Fibroblast of pulmonary artery (primary cell): ENCODE results near the gene GNB5.

Experiments used
- DNase-seq: peaks from one replicate; pipeline ENCODE4 v3.0.0-alpha.2; 2010; ENCODE audit warnings: low read depth
- H3K4me3 ChIP-seq: replicated peaks from 2 replicates; pipeline ENCODE4 v1.5.1; 2011; ENCODE audit warnings: low read depth, mild to moderate bottlenecking, control low read depth, low read length, moderate library complexity
- CTCF ChIP-seq: IDR thresholded peaks from 2 replicates; pipeline ENCODE4 v1.5.1; 2011; ENCODE audit warnings: mild to moderate bottlenecking, control low read depth, low read length, inconsistent platforms; ENCODE audit errors: missing control alignments

The GNB5 gene

GRCh38 chr15:52161406-52161966 is 29.7 kb downstream of the GNB5 start:
- no peak overlapping the region for H3K4me3 ChIP-seq
- no peak for TF ChIP-seq CTCF
- DNase-seq: no peak

- no peak for TF ChIP-seq CTCF
- no peak for DNase-seq
- no peak overlapping the region for H3K4me3 ChIP-seq
These were observed 31.5 kb downstream of the GNB5 start for GRCh38 chr15:52159645-52160044.

GRCh38 chr15:52158084-52158765 is 33.0 kb downstream of the GNB5 start:
- no peak overlapping the region for H3K4me3 ChIP-seq
- no peak for TF ChIP-seq CTCF
- no peak for DNase-seq

GRCh38 chr15:52155878-52156277 is 35.3 kb downstream of the GNB5 start:
- no peak for TF ChIP-seq CTCF
- H3K4me3 ChIP-seq: no peak overlapping the region
- DNase-seq: no peak

- DNase-seq: no peak
- H3K4me3 ChIP-seq: no peak overlapping the region
- no peak for TF ChIP-seq CTCF
These were observed 36.0 kb downstream of the GNB5 start for GRCh38 chr15:52154896-52155865.

GRCh38 chr15:52153900-52154895 is 37.0 kb downstream of the GNB5 start:
- TF ChIP-seq CTCF: no peak
- DNase-seq: no peak
- H3K4me3 ChIP-seq: no peak overlapping the region
